AG09309 (cell line): ENCODE data around the gene DNAI7.

Source experiments
- DNase-seq: peaks from one replicate; pipeline ENCODE4 v3.0.0-alpha.2; 2010; ENCODE audit warnings: low read depth
- H3K4me3 ChIP-seq: 2 replicates; pipeline ENCODE4 v1.5.1; 2011; ENCODE audit warnings: mild to moderate bottlenecking, low read depth, low read length, moderate library complexity; ENCODE audit not compliant: control insufficient read depth
- TF ChIP-seq, protein P1 (sequence below): IDR thresholded peaks from 2 replicates; pipeline ENCODE4 v1.5.1; 2011; ENCODE audit warnings: mild to moderate bottlenecking, low read depth, low read length, inconsistent platforms; ENCODE audit not compliant: insufficient read depth, control insufficient read depth; ENCODE audit errors: missing control alignments

Gene DNAI7

GRCh38 chr12:25197608-25198007 is 2.6 kb upstream of the DNAI7 start:
- no peak overlapping the region for H3K4me3 ChIP-seq
- TF ChIP-seq, protein P1, sequence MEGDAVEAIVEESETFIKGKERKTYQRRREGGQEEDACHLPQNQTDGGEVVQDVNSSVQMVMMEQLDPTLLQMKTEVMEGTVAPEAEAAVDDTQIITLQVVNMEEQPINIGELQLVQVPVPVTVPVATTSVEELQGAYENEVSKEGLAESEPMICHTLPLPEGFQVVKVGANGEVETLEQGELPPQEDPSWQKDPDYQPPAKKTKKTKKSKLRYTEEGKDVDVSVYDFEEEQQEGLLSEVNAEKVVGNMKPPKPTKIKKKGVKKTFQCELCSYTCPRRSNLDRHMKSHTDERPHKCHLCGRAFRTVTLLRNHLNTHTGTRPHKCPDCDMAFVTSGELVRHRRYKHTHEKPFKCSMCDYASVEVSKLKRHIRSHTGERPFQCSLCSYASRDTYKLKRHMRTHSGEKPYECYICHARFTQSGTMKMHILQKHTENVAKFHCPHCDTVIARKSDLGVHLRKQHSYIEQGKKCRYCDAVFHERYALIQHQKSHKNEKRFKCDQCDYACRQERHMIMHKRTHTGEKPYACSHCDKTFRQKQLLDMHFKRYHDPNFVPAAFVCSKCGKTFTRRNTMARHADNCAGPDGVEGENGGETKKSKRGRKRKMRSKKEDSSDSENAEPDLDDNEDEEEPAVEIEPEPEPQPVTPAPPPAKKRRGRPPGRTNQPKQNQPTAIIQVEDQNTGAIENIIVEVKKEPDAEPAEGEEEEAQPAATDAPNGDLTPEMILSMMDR, result no peak
- DNase-seq, result no peak

GRCh38 chr12:25194722-25195055 is 271 bp downstream of the DNAI7 start:
- TF ChIP-seq, protein P1, result no peak
- no peak for DNase-seq
- H3K4me3 ChIP-seq, result peak overlapping the region; percentile 82

DNA sequence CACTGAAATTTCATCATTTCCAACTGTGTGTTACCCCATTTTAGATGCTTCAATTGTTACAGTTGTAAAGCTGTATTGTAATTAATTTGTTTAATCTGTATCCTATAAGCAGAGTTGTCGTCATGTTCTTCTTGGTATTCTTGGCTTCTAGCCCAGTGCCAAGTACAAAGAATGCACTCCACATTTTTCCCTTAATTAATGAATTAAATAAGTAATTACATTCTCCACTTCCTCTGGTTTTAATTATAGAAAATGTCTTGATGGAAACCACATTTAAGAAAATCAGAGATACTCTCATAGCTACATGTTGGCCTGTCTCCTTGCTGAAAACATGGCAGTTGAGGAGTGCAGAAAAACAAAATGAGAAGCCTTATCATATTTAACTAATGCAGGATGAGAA is 746 bp downstream of the DNAI7 start:
- TF ChIP-seq, protein P1, result no peak
- DNase-seq, result no peak
- H3K4me3 ChIP-seq, result no peak overlapping the region

DNA sequence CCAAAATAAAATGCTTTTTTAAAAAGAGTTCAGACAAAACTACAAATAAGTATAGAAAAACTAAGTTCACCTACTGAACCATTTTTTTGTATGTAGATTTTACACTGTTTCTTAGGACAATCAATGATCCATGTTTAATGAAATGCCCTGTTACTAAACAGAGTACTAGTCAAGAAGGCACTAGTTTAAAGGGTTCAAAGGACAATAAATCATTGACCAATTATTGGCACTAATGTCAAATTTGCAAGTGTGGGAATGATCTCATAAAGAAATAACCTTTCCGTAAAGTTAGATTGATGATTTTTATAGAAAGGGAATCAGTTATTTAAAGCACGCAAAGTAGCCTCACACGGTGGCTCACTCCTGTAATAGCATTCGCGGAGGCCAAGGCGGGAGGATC is 4.2 kb downstream of the DNAI7 start:
- no peak for DNase-seq
- TF ChIP-seq, protein P1, result no peak
- no peak overlapping the region for H3K4me3 ChIP-seq

DNA sequence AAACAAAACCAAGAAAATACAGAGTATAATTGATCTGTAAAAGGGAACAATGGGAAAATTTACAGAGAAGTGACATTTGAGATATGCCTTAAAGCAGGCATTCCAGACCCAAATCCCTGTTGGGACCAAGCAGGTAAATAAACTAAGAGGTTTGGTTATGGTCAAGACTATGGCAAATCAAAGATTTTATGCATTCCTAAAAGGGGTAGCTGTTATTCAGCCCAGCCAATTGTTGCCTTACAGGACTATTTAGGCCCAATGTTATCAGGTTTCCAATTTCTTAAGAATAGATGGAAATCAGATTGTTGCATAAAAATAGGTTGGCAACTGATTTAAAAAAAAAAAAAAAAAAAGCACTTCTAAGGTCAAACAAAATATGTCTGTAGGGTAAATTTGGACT is 5.3 kb downstream of the DNAI7 start:
- H3K4me3 ChIP-seq, result no peak overlapping the region
- no peak for DNase-seq
- TF ChIP-seq, protein P1, result no peak

DNA sequence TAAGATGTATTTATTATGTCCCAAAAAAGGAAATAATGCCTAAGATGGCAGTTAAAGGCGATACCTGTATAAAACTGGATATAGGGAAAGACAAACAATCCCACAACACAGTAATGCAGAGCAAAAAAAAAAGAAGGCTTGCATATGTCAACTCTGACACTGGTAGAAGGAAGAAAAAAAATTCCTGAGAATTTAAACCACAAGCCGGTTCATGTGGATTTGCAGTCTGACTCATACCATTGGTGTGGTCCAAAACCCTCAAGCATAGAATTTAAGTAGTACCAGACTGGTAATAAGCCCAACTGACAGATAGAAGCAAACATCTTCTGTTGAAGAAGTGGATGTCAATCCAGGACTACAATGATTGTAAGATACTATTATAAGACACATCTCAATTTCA is 7.2 kb downstream of the DNAI7 start:
- DNase-seq, result peak; percentile 76
- TF ChIP-seq, protein P1, result no peak
- H3K4me3 ChIP-seq, result no peak overlapping the region

DNA sequence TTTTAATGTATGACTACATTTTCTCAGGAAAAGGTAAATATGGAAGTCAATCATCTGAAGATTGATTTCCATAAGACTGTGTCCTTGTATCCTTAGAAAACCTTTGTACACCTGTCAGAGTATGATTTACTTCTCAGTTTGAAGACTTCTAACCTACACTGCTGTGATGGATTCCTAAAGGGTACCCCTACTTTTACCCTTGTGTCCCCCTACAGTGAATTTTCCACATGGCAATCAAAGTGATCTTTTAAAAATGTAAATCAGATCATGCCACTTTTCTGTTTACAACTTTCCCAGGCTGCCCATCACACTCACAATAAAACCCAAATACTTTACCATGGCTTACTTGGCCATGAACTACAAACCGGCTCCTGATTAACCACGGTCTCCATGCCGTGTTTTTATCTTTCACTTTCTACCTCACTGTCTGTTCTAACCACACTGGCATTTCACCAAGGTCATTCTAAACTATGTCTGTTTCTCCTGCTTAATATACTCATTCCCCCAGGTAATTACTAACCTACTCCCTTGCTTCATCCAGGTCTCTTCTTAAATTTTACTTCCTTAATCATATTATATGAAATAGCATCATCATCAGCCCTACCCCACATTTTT is 8.1 kb downstream of the DNAI7 start:
- H3K4me3 ChIP-seq, result no peak overlapping the region
- no peak for DNase-seq

More for the DNA sequence above, 8.1 kb downstream of the DNAI7 start:
- TF ChIP-seq, protein P1, result no peak
